ENCODE measurements around the gene ZIC2.
"Not testable (repeated sequence)": the region's sequence is repeated elsewhere in the genome, so short reads cannot be mapped to it uniquely, and the experiment has no call there.

ZIC2 gene

DNA sequence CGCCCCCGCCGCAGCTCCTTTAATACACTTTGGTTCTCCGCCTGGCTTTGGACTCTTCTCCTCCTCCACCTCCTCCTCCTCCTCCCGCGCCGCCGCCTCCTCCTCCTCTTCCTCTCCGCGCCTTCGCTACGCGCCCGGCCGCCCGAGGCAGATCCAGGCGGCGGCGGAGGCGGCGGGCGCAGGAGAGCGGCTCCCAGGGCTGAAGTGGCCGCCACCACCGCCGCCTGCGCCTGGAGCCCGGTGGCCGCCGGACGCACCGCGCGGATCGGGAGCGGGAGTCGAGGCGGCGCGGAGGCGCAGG lies at the start of gene ZIC2:
Gene ZIC2, plus strand, starts transcription at position 50 of the 301 bp plus-strand sequence. CDS start 281 bp downstream, outside the sequence.
- peaks cover 3% of the 10 kb centered on the region for H3K4me1 Mint-ChIP-seq (ENCODE audit: low read depth)
- peaks cover 60% of the 10 kb centered on the region for H3K27me3 Mint-ChIP-seq (ENCODE audit: low read depth)
- no peak within 1 kb of the TSS for H3K4me3 Mint-ChIP-seq
- H3K36me3 Mint-ChIP-seq (ENCODE audit: low read depth): peaks cover 6% of the 10 kb centered on the region
- no peaks in the 10 kb centered on the region for H3K9me3 Mint-ChIP-seq
- no peak within 1 kb of the TSS for H3K27ac Mint-ChIP-seq
- DNase-seq (ENCODE audit: low spot score): no peak

DNA sequence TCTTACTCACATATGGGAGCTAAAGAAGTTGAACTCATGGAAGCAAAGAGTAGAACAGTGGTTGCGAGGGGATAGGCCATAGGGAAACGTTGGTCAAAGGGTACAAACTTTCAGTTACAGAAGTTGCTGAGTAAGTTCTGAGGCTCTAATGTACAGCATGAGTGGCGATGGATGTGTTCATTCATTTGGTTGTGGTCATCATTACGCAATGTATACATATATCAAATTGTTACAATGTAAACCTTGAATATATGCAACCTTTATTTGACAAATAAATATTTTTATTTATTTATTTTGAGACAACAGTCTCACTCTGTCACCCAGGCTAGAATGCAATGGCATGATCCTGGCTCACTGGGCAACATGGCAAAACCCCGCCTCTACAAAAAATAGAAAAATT lies 48.7 kb upstream of the ZIC2 start:
- H3K4me1 Mint-ChIP-seq (ENCODE audit: low read depth): no peaks in the 10 kb centered on the region
- no peaks in the 10 kb centered on the region for H3K36me3 Mint-ChIP-seq (ENCODE audit: low read depth)
- H3K4me3 Mint-ChIP-seq: no peak overlapping the region

DNA sequence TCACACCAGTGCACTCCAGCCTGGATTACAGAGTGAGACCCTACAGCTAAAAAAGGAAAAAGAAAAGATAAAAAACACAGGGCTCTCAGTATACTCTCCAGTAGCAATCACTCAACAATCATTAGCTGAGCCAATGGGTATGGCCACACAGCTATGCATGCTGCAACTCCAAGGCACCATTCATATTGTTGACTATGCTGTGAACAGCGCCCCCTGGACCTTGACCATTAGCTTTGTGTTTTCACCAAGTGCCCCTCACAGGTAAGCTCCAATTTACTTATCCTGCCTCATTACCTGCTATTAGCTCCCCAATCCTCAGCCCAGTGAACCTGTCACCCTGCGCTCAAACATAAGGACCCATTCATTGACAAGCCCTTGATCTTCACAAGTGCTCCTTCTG lies 45.8 kb upstream of the ZIC2 start:
- H3K9me3 Mint-ChIP-seq: no peaks in the 10 kb centered on the region
- no peak overlapping the region for H3K27ac Mint-ChIP-seq
- H3K27me3 Mint-ChIP-seq (ENCODE audit: low read depth): peaks cover 6% of the 10 kb centered on the region
- H3K36me3 Mint-ChIP-seq (ENCODE audit: low read depth): no peaks in the 10 kb centered on the region
- H3K4me1 Mint-ChIP-seq (ENCODE audit: low read depth): no peaks in the 10 kb centered on the region
- H3K4me3 Mint-ChIP-seq: no peak overlapping the region
- DNase-seq (ENCODE audit: low spot score): no peak

More for the DNA sequence above, 48.7 kb upstream of the ZIC2 start:
- no peak for DNase-seq (ENCODE audit: low spot score)
- Mint-ChIP-seq H3K27me3 (ENCODE audit: low read depth) (peaks cover 13% of the 10 kb centered on the region), H3K9me3 (no peaks in the 10 kb centered on the region), H3K27ac (no peak overlapping the region)

DNA sequence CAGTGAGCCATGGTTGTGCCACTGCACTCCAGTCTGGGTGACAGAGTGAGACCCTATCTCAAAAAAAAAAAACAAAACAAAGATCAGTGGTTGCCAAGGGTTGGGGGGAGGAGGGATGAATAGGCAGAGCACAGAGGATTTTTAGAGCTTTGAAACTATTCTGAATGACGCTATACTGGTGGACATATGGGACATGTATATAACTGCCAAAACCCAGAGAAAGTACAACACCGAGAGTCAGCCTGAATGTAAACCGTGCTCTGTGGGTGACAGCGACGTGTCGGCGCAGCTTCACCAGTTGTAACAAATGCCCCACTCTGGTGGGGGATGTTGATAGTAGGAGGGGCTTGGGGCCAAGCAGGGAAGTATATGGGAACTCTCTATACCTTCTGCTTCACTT lies 42.9 kb upstream of the ZIC2 start:
- no peak for DNase-seq (ENCODE audit: low spot score)
- Mint-ChIP-seq H3K9me3 (no peaks in the 10 kb centered on the region), H3K4me3 (no peak overlapping the region), H3K36me3 (ENCODE audit: low read depth) (no peaks in the 10 kb centered on the region), H3K4me1 (ENCODE audit: low read depth) (no peaks in the 10 kb centered on the region), H3K27ac (no peak overlapping the region), H3K27me3 (ENCODE audit: low read depth) (peaks cover 6% of the 10 kb centered on the region)

DNA sequence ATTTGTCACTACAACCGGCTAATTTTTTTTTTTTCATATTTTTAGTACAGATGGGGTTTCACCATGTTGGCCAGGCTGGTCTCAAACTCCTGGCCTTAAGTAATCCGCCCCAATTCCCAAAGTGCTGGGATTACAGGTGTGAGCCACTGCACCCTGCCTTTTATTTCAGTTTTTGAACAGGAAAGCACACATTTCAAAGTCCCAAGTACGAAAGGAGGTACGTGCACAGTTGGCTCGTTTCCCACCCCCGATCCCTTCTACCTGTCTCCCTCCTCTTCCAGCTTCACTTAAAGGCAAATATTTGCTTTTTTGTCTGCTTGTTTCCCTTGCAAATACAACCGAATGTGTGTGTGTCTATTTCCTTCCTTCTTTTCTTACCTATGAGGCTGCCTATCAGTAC lies 40.5 kb upstream of the ZIC2 start:
- H3K4me3 Mint-ChIP-seq: no peak overlapping the region
- no peaks in the 10 kb centered on the region for H3K36me3 Mint-ChIP-seq (ENCODE audit: low read depth)
- peaks cover 13% of the 10 kb centered on the region for H3K27me3 Mint-ChIP-seq (ENCODE audit: low read depth)
- no peaks in the 10 kb centered on the region for H3K4me1 Mint-ChIP-seq (ENCODE audit: low read depth)
- no peaks in the 10 kb centered on the region for H3K9me3 Mint-ChIP-seq
- no peak for DNase-seq (ENCODE audit: low spot score)
- no peak overlapping the region for H3K27ac Mint-ChIP-seq

DNA sequence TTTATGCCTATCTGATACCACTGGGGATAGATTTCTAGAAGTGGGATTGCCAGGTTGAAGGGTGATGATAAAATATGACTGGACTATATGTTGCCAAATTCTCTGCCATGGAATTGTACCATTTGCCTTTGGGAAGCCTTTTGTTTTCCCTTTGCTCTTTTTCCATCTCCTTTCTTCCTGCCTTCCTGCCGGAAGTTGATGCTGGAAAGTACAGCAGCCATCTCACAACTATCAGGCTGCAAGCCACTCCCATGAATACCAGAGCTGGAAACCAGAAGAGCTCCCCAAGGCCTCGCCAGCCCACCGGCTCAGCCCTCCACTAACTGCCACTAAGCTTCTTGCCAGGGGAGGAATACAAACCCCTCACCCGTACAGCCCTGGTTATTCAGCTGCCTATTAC lies 39.7 kb upstream of the ZIC2 start:
- Mint-ChIP-seq H3K9me3 (no peaks in the 10 kb centered on the region), H3K27me3 (ENCODE audit: low read depth) (peaks cover 16% of the 10 kb centered on the region), H3K4me1 (ENCODE audit: low read depth) (no peaks in the 10 kb centered on the region), H3K27ac (no peak overlapping the region), H3K4me3 (no peak overlapping the region), H3K36me3 (ENCODE audit: low read depth) (no peaks in the 10 kb centered on the region)
- DNase-seq (ENCODE audit: low spot score): no peak

DNA sequence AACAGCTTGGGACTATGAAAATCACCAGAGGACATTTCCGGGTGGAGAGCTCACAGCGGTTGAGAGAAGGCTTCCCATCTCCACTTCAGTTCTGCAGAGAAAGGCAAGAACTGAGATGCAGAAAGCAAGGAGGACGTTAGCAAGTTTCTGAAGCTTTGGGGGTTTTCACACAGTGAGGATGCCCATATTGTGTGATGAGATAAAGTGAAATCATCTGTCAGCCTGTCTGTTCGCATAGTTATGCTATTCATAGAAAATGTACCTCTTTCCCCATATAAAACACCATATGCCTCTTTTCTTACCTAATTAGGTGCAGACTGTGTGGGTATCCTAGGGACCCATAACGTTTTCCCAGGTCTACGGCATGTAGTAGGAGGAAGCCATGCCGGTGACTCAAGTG lies 37.5 kb upstream of the ZIC2 start:
- Mint-ChIP-seq H3K27ac (no peak overlapping the region), H3K4me1 (ENCODE audit: low read depth) (no peaks in the 10 kb centered on the region), H3K4me3 (no peak overlapping the region), H3K9me3 (no peaks in the 10 kb centered on the region), H3K36me3 (ENCODE audit: low read depth) (no peaks in the 10 kb centered on the region), H3K27me3 (ENCODE audit: low read depth) (peaks cover 25% of the 10 kb centered on the region)
- no peak for DNase-seq (ENCODE audit: low spot score)

DNA sequence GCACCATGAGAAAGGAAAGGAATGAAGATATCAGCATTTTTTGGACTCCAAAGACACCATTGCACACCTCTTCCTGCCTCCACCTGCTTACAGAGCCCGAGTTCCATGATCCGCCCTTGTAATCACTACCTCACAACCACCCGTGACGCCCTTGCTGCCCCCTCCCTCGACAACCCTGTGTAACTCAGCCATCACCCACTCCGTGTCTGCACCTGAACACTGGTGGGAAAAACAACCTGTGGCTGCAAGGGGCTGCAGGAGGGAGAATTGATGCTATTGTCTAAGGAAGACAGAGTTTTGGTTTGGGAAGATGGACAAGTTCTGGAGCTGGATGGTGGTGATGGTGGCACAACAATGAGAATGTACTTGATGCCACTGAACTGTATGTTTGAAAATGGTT lies 37.0 kb upstream of the ZIC2 start:
- peaks cover 30% of the 10 kb centered on the region for H3K27me3 Mint-ChIP-seq (ENCODE audit: low read depth)
- H3K4me1 Mint-ChIP-seq (ENCODE audit: low read depth): no peaks in the 10 kb centered on the region
- H3K4me3 Mint-ChIP-seq: no peak overlapping the region
- no peak overlapping the region for H3K27ac Mint-ChIP-seq
- H3K36me3 Mint-ChIP-seq (ENCODE audit: low read depth): no peaks in the 10 kb centered on the region
- no peaks in the 10 kb centered on the region for H3K9me3 Mint-ChIP-seq
- no peak for DNase-seq (ENCODE audit: low spot score)

DNA sequence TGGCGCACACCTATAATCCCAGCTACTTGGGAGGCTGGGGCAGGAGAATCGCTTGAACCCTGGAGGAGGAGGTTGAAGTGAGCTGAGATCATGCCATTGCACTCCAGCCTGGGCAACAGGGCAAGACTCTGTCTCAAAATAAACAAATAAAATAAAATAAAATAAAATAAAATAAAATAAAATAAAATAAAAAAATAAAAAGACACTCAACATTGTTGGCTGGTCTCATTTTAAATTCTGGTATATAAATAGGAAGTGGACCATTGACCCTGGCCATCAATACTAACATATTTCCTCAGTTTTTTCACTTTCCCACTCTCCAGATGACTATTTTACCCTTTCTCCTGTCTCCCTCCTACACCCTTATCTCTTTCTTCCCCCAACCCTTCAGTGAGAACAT lies 36.1 kb upstream of the ZIC2 start:
- not testable (repeated sequence) for H3K36me3 Mint-ChIP-seq (ENCODE audit: low read depth); DNase-seq (ENCODE audit: low spot score); H3K9me3 Mint-ChIP-seq; H3K4me1 Mint-ChIP-seq (ENCODE audit: low read depth); H3K4me3 Mint-ChIP-seq; H3K27ac Mint-ChIP-seq
- peaks cover 37% of the 10 kb centered on the region for H3K27me3 Mint-ChIP-seq (ENCODE audit: low read depth)

DNA sequence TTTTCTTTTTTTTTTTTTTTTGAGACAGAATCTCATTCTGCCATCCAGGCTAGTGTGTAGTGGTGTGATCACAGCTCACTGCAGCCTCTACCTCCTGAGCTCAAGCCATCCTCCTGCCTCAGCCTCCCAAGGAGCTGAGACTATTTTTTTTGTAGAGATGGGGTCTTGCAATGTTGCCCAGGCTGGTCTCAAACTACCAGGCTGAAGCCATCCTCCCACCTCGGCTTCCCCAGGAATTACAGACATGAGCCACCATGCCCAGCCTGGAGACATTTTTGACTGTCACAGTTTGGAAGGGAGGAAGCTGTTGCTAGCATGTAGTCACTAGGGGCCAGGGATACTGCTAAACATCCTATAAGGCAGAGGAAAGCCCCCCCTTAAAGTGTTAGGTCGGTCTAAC lies 33.9 kb upstream of the ZIC2 start:
- DNase-seq (ENCODE audit: low spot score): no peak
- no peaks in the 10 kb centered on the region for H3K9me3 Mint-ChIP-seq
- H3K27ac Mint-ChIP-seq: no peak overlapping the region
- no peaks in the 10 kb centered on the region for H3K36me3 Mint-ChIP-seq (ENCODE audit: low read depth)
- peaks cover 56% of the 10 kb centered on the region for H3K27me3 Mint-ChIP-seq (ENCODE audit: low read depth)
- no peaks in the 10 kb centered on the region for H3K4me1 Mint-ChIP-seq (ENCODE audit: low read depth)
- no peak overlapping the region for H3K4me3 Mint-ChIP-seq

DNA sequence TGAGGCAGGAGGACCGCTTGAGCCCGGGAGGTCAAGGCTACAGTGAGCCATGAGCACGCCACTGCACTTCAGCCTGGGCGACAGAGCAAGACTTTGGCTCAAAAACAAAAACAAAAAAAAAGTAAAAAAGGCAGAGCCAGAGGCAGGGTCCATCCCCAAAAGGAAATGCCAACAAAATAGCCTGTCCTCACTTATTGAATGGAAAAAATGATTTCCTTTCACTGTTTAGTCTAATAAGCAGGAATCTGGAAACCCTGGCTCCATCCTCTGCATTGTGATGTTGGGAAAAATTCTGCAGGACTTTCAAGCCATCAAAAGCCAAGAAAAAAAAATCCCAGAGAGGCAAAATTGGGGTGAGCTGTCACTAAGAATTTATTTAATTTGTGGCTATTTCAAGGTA lies 33.2 kb upstream of the ZIC2 start:
- Mint-ChIP-seq H3K27me3 (ENCODE audit: low read depth) (peaks cover 61% of the 10 kb centered on the region), H3K9me3 (no peaks in the 10 kb centered on the region), H3K4me1 (ENCODE audit: low read depth) (no peaks in the 10 kb centered on the region), H3K4me3 (no peak overlapping the region), H3K27ac (no peak overlapping the region), H3K36me3 (ENCODE audit: low read depth) (no peaks in the 10 kb centered on the region)
- no peak for DNase-seq (ENCODE audit: low spot score)

DNA sequence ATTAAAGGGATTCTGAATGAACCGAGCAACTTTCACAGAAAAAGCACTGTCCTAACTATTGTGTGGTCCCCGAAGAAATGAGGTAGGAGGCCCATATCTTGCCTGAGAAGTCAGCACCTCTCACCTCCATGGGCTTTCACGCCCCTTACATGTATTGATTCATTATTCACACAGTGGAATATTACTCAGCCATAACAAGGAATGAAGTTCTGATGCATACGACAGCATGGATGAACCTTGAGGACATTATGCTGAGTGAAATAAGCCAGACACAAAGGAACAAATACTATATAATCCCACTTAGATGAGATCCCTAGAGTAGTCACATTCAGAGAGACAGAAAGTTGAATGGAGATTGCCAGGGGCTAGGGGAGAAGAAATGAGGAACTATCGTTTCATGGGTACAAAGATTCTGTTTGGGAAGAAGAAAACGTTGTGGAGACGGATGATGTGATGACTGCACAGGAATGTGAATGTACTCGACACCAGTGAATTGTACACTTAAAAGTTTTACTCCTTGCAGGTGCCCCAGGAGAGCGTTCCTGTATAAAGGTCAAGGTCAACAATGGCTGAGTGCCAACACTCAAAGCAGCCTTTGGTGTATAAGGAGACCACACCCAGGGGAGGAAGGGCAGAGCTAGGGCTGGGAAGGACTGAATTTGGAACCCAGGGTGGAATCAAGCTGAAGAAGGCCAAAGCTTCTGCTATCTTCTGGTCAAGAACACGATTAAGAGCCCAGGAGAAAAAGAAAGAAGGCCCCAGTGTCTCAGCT lies 32.5 kb upstream of the ZIC2 start:
- H3K27me3 Mint-ChIP-seq (ENCODE audit: low read depth): peaks cover 68% of the 10 kb centered on the region
- H3K36me3 Mint-ChIP-seq (ENCODE audit: low read depth): no peaks in the 10 kb centered on the region
- no peak overlapping the region for H3K4me3 Mint-ChIP-seq
- H3K27ac Mint-ChIP-seq: no peak overlapping the region
- H3K9me3 Mint-ChIP-seq: no peaks in the 10 kb centered on the region
- no peaks in the 10 kb centered on the region for H3K4me1 Mint-ChIP-seq (ENCODE audit: low read depth)
- DNase-seq (ENCODE audit: low spot score): no peak

DNA sequence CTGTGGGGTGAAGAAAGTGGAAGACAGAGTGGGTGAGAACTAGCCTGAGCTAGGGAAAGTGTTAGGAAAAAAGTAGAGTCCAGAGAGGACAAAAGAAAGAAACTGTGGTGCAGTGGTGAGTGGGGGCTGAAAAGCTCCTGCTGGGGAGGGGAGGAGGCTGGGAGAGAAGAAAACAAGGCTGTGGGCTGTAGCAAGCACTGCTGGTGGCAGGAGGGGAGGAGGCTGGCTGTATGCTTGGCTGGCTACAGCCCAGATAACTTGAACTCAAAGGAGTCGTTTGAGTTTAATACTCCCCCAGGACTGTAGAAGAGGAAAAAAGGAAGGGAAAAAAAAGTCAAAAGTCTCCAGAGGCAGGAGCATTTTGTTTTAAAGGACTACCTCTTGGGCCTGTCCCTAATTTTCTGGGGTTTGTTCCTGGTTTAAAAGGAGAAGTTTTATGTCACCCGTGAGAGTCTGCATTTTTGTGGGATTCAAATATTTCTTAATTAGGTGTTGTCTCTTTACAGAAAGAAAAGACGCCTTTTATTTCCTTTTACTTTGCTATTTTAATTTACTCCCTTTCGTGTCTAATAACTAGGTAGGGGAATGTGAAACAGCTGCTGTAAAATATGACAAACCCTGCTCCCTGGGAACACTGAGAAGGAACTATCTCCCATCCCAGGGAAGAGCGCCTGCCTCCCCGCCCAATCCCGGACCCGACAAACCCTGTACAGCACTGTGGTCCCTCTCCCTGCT lies 31.7 kb upstream of the ZIC2 start:
- Mint-ChIP-seq H3K36me3 (ENCODE audit: low read depth) (no peaks in the 10 kb centered on the region), H3K27me3 (ENCODE audit: low read depth) (peaks cover 68% of the 10 kb centered on the region), H3K9me3 (no peaks in the 10 kb centered on the region), H3K4me3 (no peak overlapping the region), H3K27ac (no peak overlapping the region), H3K4me1 (ENCODE audit: low read depth) (no peaks in the 10 kb centered on the region)
- DNase-seq (ENCODE audit: low spot score): no peak

DNA sequence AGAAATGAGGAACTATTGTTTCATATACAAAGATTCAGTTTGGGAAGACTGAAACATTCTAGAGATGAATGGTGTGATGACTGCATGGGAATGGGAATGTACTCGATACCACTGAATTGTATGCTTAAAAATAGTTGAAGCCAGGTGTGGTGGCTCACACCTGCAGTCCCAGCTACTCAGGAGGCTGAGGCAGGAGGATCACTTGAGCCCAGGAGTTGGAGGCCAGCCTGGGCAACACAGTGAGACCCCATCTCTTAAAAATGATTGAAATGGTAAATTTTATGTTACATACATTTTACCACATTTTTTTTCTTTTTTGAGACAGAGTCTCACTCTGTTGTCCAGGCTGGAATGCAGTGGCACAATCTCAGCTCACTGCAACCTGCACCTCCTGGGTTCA lies 29.9 kb upstream of the ZIC2 start:
- not testable (repeated sequence) for H3K4me3 Mint-ChIP-seq; H3K27ac Mint-ChIP-seq; H3K9me3 Mint-ChIP-seq; H3K36me3 Mint-ChIP-seq (ENCODE audit: low read depth); DNase-seq (ENCODE audit: low spot score); H3K4me1 Mint-ChIP-seq (ENCODE audit: low read depth)
- H3K27me3 Mint-ChIP-seq (ENCODE audit: low read depth): peaks cover 82% of the 10 kb centered on the region
